Right renal pelvis (tissue), 4 donors: ENCODE results near the gene TSHZ3. TPM values are rescaled to one million over a fixed set of nuclear protein-coding genes. Genes with fewer than 3 reads are reported as not detected.

Experiments used
- DNase-seq, 4 donors: peaks; one replicate each; pipeline ENCODE4 v3.0.0-alpha.2; 2013; ENCODE audit warnings: low read depth in 4 of 4, low spot score in 3 of 4, missing footprints in 1 of 4
- polyA plus RNA-seq, 4 donors: library from polyadenylated mRNA; unstranded; fragments of 120-200 nt; gene quantifications; one replicate each; pipeline ENCODE4 v1.2.1, GENCODE V29; 2013; ENCODE audit not compliant: insufficient read length in 4 of 4

Gene TSHZ3
- polyA plus RNA-seq, 4 donors, result 10.1 to 15.7 (median 14.2) TPM

DNA sequence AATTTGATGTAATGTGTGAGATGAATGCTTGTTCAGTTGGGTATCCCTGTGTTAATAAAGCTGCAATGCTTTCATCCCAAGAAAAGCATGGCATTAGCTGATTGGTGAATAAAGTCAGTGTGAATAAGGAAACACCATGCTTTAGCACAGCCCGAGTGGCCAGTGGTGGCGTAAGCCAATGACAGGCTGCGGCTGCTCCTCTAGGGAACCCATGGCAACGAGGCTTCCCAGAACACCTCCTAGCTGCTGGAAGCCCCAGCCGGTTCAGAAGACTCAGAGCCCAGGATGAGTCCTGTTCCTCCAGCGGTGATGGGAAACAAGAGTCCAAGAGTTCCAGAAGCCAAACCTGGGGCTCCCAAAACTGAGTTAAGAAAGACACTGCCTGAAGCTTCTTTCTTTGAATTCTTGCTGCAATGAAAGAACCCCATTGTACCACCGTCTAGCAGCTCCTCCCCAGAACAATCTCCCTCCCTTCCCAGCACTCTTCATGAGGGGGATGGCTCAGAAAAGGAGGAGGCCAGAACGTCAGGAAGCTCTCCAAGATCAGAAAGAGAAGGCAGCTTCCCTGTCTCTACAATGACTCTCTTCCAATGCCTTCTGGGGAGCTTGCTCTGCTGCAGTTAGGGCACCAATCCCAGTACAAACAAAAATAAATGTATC lies 58.2 kb downstream of the TSHZ3 start:
- DNase-seq, result no peak

DNA sequence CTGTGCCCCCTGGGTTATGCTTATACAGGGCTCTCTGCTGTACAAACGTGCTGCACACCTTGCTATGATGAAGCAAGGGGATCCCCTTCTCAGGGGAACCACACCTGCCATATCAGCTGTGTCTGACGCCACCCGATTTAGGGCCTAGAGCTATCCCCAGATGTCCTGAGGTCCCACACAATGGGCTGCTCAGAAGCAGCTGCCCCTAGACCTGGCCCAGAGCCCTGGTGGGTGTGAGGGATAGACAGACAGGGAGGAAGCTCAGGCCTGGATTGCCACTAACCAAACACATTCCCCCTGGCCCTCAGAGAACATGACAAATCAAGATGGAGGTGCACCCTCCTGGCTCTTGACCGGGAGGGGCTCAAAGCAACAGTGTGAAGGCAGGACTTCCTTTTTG lies 59.3 kb downstream of the TSHZ3 start:
- no peak for DNase-seq

GRCh38 chr19:31289381-31289880 lies 59.8 kb downstream of the TSHZ3 start:
- no peak for DNase-seq

DNA sequence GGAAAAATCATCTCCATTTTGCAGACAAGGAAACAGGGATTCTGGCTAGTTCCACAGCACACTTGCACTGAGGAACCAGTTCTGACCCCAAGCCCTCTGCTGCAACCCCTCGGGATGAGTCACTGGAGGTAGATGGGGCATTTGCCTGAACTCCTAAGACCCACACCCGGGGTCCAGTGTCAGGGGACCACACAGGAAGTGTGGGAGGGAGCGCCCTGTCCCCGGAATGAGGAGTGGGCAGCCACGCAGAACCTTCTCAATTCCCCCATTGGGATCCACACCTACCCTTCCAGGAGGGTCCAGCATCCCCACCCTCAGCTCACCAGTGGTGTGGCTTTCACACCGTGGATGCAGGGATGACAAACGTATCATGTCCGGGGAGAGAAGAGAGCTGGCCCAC lies 62.7 kb downstream of the TSHZ3 start:
- no peak for DNase-seq

DNA sequence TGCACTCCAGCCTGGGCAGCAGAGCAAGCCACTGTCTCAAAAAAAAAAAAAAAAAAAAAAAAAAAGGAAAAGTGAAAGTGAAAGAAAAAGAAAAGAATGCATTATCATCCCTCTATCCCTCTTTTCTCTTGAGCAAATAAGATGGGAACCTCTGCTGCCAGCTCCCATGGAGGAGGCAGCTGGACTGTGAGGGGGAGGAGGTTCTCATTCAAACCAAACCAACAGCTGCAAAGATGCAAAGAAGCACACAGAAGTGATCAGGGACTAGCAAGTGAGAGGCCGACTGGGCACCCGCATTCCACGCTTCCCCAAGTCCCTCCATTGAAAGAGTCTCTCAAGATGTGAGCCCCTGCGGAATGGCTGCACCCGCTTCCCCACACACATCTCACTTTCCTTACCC lies 63.5 kb downstream of the TSHZ3 start:
- DNase-seq, result no peak

DNA sequence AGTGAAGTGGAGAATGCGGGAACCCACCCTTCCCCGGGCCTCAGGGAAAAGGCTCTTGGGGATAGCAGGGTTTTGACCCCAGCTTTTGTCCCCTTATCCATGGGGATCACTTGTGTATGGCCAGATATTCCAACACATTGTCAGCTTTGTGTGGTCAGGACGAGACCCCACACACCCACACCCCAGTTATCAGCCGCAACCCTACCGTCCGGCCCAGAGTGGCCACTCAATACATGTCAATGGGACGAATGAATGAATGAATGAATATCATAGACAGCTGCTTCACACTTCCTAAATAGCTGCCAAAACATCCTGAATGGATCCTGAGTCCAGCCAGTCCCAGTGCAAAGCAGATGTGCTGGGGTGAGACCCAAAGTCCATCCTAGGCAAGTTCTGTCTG lies 64.6 kb downstream of the TSHZ3 start:
- no peak for DNase-seq

GRCh38 chr19:31283701-31284100 lies 65.5 kb downstream of the TSHZ3 start:
- DNase-seq, result no peak

DNA sequence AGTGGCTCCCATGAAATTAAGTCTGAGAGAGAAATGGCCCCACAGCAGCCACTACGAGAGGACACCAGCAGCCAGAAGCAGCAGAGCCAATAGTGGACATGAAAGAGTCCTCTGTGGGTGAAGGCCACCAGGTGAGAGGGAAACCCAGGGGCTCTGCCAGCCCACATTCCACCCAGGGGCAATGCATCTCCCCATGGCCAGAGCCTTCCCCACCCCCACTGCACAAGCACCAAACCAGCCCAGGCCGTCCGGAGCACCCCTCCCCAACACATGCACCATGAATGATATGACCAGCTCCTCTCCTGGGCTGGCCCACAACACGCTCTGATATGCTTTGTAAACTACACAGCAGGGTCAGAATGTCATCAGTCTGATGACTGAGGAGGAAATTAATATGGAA lies 66.9 kb downstream of the TSHZ3 start:
- DNase-seq, result no peak

GRCh38 chr19:31280287-31281006 lies 68.8 kb downstream of the TSHZ3 start:
- DNase-seq, result no peak

GRCh38 chr19:31279436-31279765 lies 69.8 kb downstream of the TSHZ3 start:
- DNase-seq, result no peak

GRCh38 chr19:31278555-31279435 lies 70.4 kb downstream of the TSHZ3 start:
- no peak for DNase-seq

GRCh38 chr19:31277516-31277915 lies 71.7 kb downstream of the TSHZ3 start:
- no peak for DNase-seq

DNA sequence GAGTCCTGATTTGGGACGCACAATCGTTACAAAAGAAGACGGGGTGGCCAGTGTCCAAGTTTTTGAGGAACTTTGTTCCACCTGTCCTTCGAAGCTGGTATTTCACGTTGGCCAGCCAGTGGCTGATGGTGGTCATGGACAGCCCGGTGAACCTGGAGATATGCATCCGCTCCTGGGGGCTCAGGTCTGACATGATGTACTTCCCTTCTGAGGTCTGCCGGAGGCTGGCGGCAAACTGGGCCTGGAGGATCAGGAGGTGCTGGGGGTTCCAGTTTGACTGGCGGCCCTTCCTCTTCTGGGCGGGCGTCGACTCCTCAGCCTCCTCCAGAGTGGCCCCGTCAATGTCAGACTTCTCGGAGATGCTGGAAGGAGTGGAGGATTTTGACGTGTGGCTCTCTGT lies 72.4 kb downstream of the TSHZ3 start:
- DNase-seq, result no peak

GRCh38 chr19:31275068-31275334 lies 74.2 kb downstream of the TSHZ3 start:
- no peak for DNase-seq

DNA sequence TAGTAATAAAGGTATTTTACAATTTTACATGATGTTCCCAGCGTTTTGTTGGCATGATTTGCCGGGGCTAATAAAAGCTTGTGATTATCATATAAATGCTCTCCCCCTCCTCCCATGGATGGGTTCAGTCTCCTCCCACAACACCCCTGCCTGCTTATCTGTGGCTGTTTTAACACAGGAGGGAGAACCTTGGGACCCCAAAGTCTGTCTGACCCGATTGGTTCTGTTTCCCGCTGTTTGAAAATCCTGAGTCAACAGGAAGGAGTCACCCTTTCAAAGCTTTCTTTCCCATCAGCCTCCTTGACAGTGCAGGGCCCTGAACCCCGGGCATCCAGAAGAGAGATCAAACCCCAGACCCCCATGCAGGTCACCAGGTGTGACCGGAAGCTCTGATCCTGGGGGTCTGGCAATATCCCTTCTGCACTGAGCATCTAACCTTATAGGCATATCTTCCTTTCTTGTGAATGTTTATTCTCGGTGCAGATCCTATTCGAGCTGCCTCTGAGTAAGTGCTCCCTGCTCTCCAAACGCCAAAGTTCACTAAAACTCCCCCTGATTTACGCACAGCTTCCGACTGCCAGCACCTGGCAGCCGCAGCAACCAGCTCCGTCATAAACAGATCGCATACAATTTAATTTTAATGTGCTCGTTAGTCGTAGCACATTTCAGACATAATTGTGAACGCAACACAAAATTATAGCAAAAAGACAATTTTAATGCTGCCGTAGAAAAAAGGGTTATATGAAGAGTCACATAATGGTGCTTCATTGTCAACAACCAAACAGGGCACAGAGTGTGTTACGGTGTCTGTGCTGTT lies 74.8 kb downstream of the TSHZ3 start:
- DNase-seq, result no peak

DNA sequence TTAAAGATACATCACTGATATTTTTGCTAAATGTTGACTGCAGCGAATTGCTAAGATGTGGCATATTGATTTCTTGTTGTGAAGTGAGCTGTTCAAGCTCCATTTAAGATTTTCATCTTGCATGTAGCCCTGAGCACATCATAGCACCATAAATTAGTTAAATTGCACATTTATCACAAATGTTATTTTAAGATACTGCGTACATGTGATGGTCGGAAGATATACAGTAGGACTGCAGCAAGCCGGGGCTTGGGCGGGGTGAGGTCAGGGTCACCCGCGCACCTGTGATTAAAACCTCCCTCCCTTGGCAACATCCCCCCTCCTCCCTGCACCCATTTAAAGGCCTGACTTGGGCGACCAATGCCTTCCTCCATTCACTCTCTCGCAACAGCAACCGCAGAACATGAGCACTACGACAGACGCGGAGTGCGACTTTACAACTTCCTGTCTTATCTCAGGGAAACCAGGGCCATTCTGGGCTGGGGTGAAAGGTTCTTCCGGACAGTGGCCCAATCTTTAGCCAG lies 76.6 kb downstream of the TSHZ3 start:
- DNase-seq, result no peak

- DNase-seq, result no peak
Observed at GRCh38 chr19:31271306-31271911, 77.8 kb downstream of the TSHZ3 start.

GRCh38 chr19:31270897-31271296 lies 78.3 kb downstream of the TSHZ3 start:
- no peak for DNase-seq

GRCh38 chr19:31269425-31270127 lies 79.7 kb downstream of the TSHZ3 start:
- no peak for DNase-seq
